ENCODE results near the gene LPIN1.
"Not testable (repeated sequence)": the region's sequence is repeated elsewhere in the genome, so short reads cannot be mapped to it uniquely, and the experiment has no call there.

LPIN1 gene

GRCh38 chr2:11753886-11754699 lies 7.7 kb downstream of the LPIN1 start:
- in situ Hi-C loops (cut with HindIII; ENCODE audit: low sequenced_read_pairs) = no loop called here
- TF ChIP-seq, protein P1, sequence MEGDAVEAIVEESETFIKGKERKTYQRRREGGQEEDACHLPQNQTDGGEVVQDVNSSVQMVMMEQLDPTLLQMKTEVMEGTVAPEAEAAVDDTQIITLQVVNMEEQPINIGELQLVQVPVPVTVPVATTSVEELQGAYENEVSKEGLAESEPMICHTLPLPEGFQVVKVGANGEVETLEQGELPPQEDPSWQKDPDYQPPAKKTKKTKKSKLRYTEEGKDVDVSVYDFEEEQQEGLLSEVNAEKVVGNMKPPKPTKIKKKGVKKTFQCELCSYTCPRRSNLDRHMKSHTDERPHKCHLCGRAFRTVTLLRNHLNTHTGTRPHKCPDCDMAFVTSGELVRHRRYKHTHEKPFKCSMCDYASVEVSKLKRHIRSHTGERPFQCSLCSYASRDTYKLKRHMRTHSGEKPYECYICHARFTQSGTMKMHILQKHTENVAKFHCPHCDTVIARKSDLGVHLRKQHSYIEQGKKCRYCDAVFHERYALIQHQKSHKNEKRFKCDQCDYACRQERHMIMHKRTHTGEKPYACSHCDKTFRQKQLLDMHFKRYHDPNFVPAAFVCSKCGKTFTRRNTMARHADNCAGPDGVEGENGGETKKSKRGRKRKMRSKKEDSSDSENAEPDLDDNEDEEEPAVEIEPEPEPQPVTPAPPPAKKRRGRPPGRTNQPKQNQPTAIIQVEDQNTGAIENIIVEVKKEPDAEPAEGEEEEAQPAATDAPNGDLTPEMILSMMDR (IDR thresholded peaks at IDR 0.05; ENCODE audit: low read depth, low read length) = no peak
- DNase-seq (ENCODE audit: low read depth, low spot score) = peak; percentile 61

GRCh38 chr2:11754700-11755015 lies 8.2 kb downstream of the LPIN1 start:
- H3K4me3 ChIP-seq (ENCODE audit: low read depth, low read length) = no peak overlapping the region
- TF ChIP-seq, protein P1 (IDR thresholded peaks at IDR 0.05; ENCODE audit: low read depth, low read length) = no peak
- DNase-seq (ENCODE audit: low read depth, low spot score) = no peak
- in situ Hi-C loops (cut with HindIII; ENCODE audit: low sequenced_read_pairs) = no loop called here

More at GRCh38 chr2:11753886-11754699, 7.7 kb downstream of the LPIN1 start:
- H3K4me3 ChIP-seq (ENCODE audit: low read depth, low read length) = no peak overlapping the region

- TF ChIP-seq, protein P1 (IDR thresholded peaks at IDR 0.05; ENCODE audit: low read depth, low read length) = no peak
- in situ Hi-C loops (cut with HindIII; ENCODE audit: low sequenced_read_pairs) = no loop called here
- DNase-seq (ENCODE audit: low read depth, low spot score) = no peak
- H3K4me3 ChIP-seq (ENCODE audit: low read depth, low read length) = no peak overlapping the region
Measured at GRCh38 chr2:11757101-11757500, 10.7 kb downstream of the LPIN1 start.

DNA sequence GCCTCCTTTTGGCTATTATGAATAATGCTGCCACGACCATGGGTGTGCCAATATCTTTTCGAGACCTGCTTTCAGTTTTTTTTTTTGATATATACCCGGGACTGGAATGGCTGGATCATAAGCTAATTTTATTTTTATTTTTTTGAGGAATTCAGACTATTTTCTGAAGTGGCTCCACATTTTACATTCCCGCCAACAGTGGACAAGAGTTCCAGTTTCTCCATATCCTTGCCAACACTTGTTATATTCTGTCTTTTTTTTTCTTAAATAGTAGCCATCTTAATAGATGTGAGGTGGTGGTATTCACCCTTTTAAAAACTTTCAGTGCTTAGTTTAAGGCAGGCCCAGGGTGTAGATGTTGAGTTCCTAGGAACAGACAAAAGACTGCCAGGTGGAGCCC lies 11.8 kb downstream of the LPIN1 start:
- H3K4me3 ChIP-seq (ENCODE audit: low read depth, low read length) = no peak overlapping the region
- DNase-seq (ENCODE audit: low read depth, low spot score) = no peak
- TF ChIP-seq, protein P1 (IDR thresholded peaks at IDR 0.05; ENCODE audit: low read depth, low read length) = no peak
- in situ Hi-C loops (cut with HindIII; ENCODE audit: low sequenced_read_pairs) = no loop called here

DNA sequence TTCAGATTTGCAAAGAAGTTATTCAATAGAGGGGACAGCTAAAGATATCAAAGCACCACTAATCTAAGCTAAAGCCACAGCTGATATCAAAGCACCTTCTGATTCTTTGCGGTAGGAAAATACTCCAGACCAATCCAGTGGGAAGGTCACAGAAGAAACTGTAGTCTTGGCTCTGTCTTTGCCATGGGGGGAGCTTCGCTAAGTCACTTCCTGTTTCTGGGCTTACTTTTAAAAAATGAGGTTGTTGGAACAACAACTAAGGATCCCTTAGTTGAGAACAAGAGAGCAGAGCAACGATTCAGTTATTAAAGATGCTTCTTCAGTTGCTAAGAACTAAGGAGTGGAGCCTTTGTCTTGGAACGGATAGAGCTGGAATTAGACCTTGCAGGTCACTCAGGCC lies 12.2 kb downstream of the LPIN1 start:
- DNase-seq (ENCODE audit: low read depth, low spot score) = no peak
- no peak overlapping the region for H3K4me3 ChIP-seq (ENCODE audit: low read depth, low read length)
- in situ Hi-C loops (cut with HindIII; ENCODE audit: low sequenced_read_pairs) = no loop called here
- TF ChIP-seq, protein P1 (IDR thresholded peaks at IDR 0.05; ENCODE audit: low read depth, low read length) = no peak

GRCh38 chr2:11759182-11759975 lies 12.9 kb downstream of the LPIN1 start:
- DNase-seq (ENCODE audit: low read depth, low spot score); H3K4me3 ChIP-seq (ENCODE audit: low read depth, low read length); in situ Hi-C loops (cut with HindIII; ENCODE audit: low sequenced_read_pairs): not testable (repeated sequence)

- no peak overlapping the region for H3K4me3 ChIP-seq (ENCODE audit: low read depth, low read length)
- DNase-seq (ENCODE audit: low read depth, low spot score) = no peak
- in situ Hi-C loops (cut with HindIII; ENCODE audit: low sequenced_read_pairs) = no loop called here
- TF ChIP-seq, protein P1 (IDR thresholded peaks at IDR 0.05; ENCODE audit: low read depth, low read length) = no peak
Measured at GRCh38 chr2:11761259-11761658, 14.8 kb downstream of the LPIN1 start.

All from astrocyte of the spinal cord (primary cell).